HG03175 (cell line): ENCODE data around the gene EMP1.

Experiments used
- ATAC-seq: cut with Tn5 transposase; IDR thresholded peaks from one replicate; pipeline ENCODE4 v1.9.1; 2021; ENCODE audit warnings: mild to moderate bottlenecking, moderate library complexity; ENCODE audit not compliant: unreplicated experiment

EMP1 gene

DNA sequence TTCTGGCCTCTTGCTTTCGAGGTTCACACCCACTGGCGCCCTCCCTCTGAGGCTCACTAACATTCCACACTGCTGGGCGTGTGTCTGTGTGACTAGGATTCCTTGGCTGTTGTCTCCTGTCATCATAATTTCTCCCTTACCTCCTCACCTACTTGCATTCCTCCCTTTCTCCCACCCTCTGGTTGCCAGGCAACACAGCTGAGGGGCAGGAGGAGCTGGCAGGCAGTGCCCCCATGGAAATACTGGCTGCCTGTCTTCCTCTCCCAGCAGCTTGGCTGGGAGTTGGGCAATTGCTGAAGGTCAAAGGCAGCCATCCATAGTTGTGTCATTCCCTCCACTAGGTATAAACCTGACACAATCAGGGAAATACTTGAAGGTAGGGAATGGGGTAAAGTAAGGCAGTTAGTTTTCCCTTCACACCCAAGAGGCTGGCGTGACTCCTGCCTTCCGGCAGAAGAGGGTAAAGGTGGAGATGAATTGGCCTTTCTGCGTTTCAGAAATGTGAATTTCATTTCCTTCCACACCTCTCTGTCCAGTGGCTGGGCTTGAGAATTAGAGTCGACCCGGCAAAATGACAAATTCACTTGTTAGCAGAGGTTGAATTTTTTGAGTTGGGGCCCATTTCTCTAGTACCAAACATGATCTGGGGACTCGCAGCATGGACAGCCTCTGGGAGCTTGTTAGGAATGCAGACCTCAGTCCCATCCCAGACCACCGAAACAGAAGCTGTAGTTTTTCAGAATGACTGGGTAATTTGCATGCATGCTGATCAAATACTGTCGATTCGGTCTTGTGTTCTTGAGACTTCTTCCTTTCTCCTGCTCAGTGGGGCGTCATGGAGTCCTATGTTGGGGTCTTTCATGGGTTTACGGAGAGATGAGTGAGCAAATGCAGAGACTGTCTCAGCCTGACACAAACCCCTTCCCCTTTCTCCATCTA lies 24.3 kb upstream of the EMP1 start:
- ATAC-seq: peak; percentile 30

- peak; percentile 91 for ATAC-seq
Measured at GRCh38 chr12:13173012-13173932, 23.3 kb upstream of the EMP1 start.

- ATAC-seq: no peak
Measured at GRCh38 chr12:13175499-13175898, 21.0 kb upstream of the EMP1 start.

DNA sequence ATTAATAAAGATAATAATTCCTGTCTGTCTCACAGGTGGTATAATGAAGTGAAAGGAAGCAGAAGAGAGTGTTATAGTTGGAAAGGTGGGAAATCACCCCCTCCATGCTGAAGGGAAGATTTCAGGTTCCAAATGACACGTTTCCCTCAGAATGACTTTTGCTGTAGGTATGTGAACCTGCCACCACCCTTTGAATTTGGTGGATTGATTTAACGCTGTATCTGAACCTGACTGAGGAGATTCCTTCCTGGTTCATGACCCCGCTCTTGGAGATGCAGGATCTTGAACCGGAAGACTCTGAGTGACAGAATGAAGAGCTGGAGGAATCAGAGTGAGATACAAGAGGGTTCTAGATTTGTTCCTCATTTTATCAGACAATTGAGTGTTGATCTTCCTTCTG lies 20.3 kb upstream of the EMP1 start:
- no peak for ATAC-seq

GRCh38 chr12:13177373-13177772 lies 19.2 kb upstream of the EMP1 start:
- ATAC-seq: no peak

GRCh38 chr12:13177906-13178305 lies 18.6 kb upstream of the EMP1 start:
- ATAC-seq: no peak

DNA sequence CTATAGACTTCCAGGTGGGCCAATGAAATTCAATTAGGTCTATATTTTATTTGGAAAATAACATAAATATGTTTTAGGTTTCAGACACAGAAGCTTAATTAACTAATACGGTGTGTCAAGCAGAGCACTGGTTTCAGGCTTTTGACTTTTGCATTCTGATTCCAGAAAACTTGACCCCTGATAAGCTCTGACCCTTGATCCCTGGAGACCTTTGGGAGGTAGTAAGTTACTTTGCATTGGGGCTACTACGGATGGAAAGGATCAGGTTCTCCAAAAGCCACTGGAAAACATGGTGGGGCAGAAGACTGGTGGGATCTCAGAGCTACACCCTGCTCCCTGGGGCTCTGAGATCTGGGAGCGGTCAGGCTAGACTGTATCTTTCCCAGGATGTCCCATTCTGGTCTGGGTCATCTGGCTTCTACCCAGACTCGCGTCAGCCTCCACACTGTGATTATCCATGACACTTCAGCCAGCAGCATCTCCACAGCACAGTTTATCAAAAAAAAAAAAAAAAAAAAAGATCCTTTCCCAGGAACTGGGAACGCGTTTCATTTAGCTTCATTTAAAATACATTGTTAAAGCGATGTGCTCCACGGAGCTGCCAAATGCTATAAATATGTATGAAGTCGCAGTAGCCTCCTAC lies 17.8 kb upstream of the EMP1 start:
- no peak for ATAC-seq

DNA sequence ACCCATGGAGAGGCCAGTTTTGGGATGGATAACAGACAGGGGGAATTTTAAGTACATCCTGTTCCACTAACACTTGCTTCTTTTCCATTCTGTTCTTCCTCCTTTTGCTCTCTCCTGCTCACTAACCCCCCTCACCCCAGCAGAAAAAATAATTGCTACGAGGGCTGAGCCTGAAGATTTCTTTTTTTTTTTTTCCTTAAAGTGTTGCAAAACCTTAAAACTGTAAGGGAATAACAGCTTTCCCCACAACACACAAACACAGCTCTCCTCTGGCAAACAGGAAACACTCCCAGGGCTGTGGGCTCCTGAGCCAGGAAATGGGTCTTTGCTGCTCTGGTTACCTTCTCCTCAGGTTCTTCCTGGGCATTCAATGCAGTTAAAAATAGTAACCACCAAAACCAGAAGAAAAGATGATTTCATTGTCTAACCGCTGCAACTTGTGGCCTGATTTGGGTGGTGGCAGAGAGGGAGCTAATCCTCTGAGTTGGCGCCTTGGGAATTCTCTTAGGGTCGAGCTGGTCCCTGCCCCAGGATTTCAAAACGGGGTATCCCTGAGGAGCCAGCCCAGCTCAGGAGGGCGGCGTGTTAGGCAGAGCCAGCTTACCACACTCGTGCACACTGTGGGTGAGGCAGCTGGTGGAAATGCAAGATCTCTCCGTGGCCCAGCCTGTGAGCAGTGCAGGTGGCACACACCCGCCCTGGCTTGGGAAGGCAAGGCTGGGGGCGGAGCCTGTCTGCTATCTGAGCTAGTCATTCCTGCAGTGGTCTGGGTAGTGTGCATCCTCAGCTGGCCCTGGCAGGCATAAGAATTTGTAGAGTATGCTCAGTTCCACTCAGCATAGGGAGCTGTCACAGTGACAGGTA lies 17.1 kb upstream of the EMP1 start:
- peak; percentile 63 for ATAC-seq

DNA sequence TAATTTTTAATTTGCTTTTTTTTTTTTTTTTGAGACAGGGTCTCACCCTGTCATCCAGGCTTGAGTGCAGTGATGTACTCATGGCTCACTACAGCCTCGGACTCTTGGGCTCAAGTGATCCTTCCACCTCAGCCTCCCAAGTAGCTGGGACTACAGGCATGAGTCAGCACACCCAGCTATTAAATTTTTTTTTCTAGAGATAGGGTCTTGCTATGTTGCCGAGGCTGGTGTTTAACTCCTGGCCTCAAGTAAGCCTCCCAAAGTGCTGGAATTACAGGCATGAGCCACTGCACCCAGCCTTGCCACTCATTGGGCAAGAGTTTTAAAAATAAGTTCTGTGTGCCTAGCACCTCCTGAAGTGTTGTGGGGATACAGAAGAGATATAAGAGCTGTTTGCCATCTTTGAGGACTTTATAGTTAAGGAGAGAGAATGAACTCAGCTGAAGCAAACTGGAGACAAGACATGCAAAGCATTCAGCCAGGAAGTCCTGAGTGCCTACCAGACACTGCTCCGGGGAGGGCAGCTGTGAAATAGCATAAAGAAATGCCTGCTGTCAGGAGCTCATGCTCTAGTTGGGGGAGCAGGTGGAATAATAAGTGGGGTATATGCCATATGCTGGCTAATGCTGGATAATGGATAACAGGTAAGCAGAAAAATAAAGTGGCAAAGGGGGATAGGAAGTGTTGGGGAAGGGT lies 15.0 kb upstream of the EMP1 start:
- no peak for ATAC-seq

DNA sequence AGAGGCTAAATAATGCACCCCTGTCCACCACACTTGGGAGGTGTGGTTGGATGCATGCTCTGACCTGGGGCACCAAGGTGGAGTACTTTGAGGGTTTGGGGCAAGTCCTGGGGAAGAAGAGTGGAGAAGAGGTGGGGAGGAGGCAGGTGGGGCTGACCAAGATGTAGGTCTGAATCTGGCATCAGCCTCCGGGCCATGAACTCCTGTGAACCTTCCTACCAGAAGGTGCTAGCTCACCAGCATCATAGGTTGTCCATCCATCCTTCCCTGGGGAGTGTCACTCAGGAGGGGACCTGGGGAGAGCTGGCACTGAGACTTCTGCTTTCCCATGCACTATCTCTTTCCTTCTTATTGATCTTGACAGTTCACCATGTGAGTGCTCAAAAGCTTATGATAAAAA lies 13.6 kb upstream of the EMP1 start:
- ATAC-seq: no peak

GRCh38 chr12:13183620-13184019 lies 12.9 kb upstream of the EMP1 start:
- no peak for ATAC-seq

- ATAC-seq: no peak
Measured at GRCh38 chr12:13186302-13186701, 10.2 kb upstream of the EMP1 start.

- ATAC-seq: no peak
Measured at GRCh38 chr12:13187399-13187798, 9.1 kb upstream of the EMP1 start.

DNA sequence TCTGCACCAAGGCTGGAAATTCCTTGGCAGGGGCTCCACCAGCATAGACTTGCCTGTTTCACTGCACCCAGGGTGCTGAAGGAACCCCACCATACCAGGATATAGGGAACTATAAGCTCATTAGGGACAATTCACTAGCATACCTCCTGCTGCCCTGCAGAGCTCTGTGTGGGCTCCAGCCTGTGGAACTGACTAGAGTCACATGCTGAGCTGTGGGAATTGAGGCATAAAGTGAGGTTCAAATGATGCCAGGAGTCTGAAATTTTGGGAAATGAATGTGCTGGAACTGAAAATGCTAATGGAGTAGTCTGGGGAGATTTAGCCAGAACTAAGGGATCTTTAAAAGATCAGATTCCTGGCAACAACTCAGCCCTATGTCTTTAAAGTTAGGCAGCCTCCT lies 7.3 kb upstream of the EMP1 start:
- ATAC-seq: no peak

- no peak for ATAC-seq
Measured at GRCh38 chr12:13190275-13190674, 6.3 kb upstream of the EMP1 start.

GRCh38 chr12:13192719-13193118 lies 3.8 kb upstream of the EMP1 start:
- ATAC-seq: no peak

DNA sequence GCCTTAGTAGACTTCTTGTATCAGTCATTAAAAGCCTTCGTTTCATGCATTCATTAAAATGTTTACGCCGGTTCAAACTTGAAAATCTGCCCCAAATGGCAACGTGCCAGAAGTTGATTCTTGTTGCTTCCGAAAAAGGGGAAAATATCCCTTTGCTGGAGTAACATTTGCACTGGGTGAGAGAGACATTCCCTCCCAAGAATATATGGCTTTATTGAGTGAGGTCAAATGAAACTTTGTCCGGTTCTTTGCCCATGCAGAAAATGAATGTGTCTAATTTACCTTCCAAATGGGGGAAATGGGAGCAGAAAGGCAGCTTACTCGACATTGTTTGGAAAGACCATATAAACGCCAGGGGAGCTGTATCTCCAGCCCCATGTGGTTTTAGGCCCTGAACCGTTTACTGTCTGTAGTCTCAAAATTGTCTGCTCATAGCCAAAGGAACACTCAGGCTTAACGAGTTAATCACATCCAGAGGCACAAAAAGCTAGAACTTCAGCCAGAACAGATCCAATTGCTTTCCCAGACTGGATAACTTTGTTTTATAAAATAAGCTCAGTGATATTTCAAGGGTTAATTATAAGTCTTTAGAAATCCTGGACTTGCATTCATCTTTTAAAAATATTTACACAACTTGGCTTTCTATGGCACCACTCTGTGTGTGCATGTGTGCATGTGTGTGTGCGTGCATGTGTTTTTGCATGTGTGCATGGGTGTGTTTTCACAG lies 2.9 kb upstream of the EMP1 start:
- ATAC-seq: no peak

DNA sequence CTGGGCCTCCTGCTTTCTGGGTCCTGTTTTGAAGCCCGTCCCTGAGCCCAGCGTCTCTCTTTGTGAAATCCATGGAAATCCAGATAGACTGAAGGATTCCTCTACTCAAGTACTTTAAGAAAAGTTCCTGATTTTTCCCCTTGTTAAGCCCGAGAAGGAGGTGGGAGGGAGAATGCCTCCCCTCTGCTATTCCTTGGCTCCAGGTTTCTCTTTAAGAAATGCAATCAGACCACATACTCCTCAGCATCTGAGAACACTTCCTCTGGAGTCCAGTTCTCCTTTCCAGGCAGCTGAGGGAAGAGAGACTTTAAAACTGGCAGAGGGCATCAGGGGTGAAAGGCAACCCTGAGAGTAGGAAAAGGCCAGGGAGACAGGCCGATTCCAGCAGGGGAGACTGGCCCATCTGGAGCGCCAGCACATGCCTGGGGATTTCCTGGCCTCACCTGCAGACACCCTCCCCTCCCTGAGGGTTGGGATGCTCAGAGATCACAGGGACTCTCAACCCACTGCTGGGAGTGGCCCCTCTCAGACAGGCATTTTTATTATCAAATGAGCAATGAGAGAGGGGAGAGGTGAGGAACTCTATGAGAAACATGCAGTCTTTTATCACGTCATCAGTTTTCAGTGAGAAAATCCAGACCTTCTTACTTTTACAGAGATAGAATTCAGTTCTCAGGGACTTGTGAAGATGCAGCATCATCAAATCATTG lies 2.0 kb upstream of the EMP1 start:
- no peak for ATAC-seq
